OCI-M1 (cell line): ENCODE measurements around the gene LFNG.
A peak's percentile ranks its signal among the peaks of the same experiment; 100 is the strongest.

Experiments
- DNase-seq: peaks from one replicate; lab custom pipeline; 2025; lab: John Stamatoyannopoulos, UW

The LFNG gene

DNA sequence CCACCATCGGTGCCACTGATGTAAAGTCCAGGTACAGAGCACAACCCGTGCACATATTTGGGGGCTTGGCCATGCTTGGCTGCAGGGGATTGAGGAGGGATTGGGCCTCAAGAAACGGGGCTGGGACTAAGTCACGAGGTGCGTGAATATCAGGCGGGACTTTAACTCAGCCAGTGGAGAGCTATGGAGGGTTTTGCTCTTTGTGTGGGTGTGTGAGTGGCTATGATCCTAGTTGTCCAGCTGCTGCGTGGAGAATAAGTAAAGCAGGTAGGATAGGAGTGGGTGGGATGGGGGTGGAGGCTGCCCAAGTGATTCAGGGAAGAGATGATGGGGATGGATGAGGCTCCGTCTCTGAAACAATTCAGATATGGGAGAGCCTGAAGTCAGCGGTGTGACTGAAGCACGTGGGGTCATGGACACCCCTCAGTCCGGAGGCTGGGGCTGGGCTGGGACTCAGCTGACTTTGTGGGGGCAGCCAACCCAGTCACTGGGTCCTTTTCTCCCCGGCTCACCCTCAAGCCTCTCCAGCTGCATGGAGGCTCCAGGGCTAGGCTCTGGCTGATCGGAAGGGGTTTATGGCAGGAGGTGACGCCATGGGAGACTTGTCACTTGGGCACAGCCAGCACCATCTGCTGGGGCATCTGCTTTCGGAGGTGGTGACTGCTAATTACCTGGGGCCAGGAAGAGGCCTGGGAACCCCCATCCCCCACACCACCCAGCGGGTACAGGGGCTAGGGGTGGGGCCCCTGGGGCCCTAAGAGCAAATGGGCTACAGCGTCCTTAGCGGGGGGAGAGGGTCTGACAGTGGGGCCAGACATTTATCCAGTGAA, 1.7 kb upstream of the LFNG start:
- DNase-seq, result no peak

DNA sequence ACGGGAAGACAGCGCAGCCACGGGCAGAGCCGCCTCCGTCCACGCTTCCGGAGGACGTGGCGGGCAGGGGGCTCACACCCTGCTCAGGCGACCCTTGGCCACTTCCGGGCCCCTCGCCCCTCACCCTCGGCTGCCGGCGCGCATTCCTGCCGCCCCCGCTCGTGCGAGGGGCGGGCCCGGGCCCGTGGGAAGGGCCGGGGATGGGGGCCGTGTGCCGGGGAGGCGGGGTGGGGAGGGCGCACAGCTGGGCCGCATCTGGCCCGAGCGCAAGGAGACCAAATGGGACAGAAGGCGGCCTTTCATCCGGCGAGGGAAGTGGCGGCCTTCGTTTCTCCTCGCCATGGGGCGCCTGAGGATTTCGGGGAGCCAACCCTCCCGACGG, 846 bp upstream of the LFNG start:
- DNase-seq, result no peak

DNA sequence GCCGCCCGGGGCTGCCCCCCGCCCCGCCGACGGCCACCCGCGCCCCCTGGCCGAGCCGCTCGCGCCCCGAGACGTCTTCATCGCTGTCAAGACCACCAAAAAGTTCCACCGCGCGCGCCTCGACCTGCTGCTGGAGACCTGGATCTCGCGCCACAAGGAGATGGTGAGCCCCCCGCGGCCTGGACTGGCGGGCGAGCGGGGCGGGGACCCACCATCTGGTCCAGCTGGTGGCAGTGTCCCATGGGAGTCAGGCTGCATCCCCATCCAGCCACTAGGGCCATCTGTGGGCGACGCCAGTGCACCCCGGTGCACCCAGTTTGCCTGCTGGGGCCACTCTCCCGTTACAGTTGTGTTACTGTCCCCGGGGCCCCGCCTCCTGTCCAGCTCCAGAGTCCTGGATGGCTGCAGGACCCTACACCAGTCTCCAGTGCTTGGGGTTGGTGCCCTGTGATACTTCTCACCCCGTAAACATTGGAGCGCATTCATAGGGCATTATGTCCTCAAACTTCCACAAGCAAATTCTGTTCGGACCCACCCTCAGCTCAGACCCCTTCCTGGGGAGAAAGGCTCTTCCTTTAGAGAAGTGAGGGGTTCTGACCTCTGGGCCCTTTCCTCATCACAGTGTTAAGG, 672 bp downstream of the LFNG start:
- DNase-seq, result peak; percentile 1

DNA sequence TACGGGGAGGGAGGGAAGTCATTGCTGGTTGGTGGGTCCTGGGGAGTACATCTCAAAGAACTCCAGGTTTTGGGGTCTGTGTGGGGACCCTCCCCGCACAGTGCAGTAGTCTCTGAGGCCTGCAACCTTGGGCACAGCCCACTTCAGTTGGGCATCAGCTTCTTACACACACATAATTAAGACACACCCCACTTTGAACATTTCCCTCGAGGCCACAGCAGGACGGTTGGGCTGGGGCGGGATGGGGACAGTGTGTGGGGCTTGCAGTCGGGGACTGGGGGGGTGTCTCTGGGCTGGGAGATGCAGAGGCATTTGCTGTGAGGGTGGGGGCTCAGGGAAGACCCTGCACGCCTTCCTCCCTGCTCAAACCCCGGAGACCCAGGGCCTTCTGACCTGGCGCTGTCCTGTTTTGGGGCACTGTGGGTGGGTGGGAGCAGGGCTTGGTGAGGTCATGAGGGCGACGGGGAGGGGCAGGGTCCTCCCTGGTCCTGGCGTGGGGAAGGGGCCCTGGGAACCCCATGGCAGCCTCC, 1.3 kb downstream of the LFNG start:
- no peak for DNase-seq

DNA sequence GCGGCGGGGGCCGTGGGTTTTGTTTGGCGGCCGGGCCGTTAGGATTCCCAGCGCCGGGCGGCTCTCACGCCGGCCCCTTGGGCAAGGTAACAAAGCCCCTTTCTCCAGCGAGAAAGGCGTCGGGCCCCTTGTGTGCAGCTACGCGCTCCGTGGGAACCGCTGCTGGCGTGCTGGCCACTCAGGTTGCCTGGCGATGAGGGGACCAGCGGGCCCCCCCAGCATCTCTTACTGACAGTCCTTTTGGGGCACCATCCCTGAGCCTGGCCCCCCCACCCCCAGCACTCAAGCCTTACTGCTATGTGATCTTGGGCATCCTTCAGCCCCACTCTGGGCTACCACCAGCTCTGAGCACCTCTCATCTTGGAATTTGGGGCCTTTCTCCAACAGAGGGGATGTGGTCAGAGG, 1.8 kb downstream of the LFNG start:
- DNase-seq, result no peak

DNA sequence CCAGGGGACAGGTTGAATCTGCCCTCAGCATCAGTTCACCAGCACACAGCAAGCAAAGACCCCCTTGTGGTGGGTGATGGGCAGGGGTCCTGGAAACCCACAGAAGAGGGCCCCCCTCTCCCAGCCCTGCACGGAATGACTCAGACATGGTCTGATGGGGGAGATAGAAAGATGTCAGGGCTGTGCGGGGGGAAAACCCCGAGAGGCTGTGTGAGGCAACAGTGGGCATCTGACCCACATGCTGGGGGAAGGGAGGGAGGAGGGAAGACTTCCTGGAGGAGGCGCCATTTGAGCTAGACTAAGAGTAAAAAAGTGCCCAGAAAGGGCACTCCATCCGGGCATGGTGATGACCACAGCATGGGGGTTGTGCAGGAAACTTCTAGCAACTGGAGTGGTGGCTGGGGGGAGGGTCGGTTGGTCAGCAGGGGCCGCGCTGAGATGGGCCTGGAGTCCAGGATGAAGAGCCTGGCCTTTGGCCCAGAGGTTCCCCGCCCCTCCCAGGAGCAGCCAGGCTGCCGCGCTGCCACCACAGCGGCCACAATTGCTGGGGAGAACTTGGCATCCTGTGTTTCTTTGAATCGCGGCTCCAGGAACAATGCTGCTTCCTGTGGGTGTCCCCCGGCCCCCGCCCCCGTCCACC, 2.5 kb downstream of the LFNG start:
- DNase-seq, result peak; percentile 19

DNA sequence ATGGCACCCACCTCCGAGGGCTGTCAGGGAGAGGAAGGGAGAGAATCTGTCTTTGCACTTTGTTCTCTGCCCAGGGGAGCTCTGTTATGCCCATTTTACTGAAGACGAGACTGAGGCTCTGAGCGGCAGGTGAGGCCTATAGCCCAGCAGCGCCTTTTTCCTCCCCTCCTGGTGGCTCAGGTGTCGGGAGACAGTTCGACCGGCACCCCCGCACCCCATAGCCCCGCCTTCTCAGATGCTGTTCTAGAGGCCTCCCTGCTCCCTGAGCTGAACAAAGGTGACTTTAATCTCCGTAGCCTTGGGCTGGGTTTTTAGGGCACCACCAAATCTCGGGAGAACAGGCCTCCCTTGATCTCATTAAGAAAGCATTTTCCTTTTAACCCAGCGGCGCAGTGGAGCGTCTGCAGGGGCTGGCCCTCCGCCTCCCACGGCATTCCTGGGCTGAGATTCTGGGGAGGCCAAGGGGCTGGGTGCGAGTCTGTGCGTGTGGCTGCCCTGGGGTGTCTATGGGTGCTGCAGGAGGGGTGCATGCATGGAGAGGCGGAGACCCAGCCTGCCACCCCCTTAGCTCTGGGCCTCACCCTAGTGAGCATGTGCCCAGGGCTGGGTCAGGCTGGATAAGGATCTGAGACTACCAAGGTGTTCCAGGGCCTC, 3.3 kb downstream of the LFNG start:
- no peak for DNase-seq

DNA sequence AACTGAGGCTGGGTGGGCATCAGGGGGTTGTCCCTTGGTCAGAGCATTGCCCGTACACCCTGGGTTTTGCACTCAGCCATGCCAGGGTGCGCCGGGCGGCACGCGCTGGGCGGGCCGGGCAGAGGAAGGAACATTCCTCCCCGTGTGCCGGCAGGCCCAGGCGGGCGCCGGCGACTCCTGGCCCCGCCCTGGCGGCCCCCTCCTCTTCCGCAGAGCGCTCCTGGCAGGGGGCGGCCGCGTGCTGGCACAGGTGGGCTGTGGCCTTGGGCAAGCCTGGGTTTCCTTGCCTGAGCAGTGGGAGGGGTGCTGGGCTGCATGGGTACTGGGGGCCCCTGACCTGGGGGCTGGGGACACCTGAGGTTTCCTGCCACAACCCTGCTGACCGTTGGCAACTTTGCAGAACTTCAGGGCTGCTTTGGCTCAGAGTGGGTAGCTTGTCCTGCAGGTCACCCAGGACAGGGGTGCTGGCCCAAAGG, 3.9 kb downstream of the LFNG start:
- DNase-seq, result no peak

DNA sequence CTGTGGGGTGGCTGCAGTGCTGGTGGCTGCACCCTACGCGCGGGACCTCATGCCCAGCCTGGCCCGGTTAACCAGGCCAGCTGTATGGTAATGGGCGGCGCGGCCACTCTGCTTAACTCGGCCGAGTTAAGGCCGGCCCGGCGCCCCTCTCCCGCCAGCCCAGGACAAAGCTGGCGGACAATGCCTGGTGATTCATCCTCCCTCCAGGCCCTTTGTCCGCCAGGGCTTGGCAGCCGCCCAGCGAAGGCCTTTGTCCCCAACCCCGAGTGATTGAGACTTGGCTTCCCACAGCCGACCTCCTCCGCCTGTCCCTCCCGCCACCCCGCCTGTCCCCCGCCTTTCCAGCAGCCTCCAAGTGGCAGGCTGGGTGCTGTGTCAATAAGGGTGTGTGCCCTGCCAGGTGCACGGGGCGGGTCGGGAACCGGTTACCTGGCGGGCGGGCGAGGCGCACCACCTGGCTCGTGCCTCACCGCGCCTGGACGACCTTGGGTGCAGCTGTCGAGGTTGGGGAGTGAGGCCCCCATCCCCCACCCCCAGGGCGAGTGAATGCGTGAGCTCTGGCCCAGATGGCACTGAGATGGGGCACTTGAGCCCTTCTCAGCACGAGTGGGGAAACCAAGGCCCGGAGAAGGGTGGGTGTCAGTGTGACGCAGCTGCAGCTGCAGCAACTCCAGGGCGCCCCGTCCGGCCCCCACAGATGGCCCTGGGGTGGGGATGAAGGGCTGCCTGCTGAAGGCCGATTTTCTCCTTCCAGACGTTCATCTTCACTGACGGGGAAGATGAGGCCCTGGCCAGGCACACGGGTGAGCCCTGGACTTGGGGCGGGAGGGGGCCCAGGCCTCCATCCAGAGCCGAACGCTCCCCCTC, 4.6 kb downstream of the LFNG start:
- peak; percentile 6 for DNase-seq

DNA sequence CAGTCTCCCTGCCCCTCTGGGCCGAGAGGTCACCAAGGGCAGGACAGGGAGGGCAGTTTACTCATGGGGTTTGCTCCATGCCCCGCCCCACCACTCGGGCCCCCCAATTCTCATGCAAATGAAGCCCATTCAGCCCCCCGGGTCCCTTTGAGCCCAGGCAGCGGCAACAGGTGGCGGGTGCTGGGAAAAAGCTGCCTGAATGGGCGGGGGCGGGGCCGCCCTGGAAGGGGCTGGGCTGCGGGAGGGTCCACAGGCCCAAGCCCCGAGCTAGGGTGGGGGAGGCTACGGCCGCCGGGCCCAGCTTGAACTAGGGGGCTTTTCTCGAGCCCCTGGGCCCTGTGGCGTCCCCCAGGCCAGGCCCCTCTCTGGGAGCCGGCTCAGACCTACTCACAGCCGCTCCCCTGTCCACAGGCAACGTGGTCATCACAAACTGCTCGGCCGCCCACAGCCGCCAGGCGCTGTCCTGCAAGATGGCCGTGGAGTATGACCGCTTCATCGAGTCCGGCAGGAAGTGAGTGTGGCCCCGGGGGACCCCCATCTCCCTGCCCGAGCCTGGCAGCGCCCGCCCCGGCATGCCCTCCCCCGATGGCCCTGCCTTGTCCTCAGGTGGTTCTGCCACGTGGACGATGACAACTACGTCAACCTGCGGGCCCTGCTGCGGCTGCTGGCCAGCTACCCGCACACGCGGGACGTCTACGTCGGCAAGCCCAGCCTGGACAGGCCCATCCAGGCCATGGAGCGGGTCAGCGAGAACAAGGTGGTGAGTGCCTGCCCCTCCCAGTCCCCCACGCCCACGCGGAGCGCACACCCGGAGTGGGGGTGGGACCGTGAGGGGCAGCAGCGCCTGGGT, 5.5 kb downstream of the LFNG start:
- DNase-seq, result no peak

DNA sequence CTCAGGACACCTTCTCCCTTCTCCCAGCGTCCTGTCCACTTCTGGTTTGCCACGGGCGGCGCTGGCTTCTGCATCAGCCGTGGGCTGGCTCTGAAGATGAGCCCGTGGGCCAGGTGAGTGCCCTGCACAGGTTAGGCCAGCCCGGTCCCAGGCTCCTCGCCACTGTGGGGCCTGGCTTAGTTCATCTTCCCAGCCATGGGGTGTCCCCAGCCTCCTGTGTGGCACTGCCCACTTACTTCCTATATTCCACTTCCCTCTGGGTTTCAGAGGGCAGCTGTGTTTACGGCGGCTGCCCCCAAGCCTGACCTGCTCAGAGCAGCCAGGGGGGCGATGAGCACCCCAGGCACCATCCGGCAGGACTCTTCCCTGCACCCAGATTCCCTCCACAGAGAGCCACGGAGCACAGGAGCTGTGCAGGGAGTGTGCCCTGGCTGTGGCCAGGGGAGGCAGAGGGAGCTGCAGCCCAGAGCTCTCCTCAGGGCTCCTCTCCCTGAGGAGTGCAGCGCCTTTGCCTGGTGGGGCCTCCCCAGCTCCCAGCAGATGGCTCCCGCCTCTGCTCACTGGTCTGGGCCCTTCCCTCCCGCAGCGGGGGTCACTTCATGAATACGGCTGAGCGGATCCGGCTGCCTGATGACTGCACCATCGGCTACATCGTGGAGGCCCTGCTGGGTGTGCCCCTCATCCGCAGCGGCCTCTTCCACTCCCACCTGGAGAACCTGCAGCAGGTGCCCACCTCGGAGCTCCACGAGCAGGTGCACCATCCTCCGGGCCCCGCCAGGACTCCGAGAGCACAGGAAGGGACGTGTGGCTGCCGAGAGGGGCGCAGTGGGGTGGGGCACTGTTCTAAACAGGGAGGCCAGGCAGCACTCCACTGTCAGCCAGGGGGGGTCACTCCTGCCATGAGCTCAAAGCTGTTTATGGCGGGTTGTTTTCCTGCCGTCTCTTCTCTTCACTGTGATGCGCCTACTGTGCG, 6.4 kb downstream of the LFNG start:
- no peak for DNase-seq

DNA sequence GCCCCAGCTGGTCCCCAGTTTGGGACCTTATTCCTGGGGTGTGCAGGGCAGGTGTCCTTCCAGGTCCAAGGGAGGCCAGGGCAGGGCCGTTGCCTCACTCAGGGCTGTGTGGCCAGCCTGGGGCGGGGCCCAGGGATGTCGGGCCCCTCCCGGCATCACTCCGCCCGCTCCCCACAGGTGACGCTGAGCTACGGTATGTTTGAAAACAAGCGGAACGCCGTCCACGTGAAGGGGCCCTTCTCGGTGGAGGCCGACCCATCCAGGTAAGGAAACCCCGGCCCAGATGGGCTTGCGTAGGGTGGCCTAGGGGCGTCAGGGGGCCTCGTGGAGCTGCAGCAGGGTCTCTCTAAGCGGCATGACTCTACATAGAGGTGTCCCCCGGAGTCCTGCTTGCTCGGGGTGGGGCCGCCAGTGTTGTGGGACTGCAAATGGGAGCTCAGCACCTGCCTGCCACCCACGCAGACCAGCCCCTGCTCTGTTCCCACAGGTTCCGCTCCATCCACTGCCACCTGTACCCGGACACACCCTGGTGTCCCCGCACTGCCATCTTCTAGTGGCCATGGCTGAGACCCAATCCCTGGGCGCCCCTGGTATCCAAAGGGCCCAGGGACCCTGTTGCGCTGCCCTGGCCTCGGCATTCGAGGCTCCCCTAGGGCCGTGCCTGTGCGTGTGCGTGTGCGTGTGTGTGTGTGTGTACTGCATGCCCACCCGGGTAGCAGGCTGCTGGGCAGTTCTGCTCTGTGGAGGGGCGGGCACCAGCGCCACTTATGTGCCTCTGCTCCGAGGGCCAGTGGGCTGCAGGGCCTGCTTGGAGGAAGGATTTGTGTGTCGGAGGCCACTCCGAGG, 7.3 kb downstream of the LFNG start:
- no peak for DNase-seq

DNA sequence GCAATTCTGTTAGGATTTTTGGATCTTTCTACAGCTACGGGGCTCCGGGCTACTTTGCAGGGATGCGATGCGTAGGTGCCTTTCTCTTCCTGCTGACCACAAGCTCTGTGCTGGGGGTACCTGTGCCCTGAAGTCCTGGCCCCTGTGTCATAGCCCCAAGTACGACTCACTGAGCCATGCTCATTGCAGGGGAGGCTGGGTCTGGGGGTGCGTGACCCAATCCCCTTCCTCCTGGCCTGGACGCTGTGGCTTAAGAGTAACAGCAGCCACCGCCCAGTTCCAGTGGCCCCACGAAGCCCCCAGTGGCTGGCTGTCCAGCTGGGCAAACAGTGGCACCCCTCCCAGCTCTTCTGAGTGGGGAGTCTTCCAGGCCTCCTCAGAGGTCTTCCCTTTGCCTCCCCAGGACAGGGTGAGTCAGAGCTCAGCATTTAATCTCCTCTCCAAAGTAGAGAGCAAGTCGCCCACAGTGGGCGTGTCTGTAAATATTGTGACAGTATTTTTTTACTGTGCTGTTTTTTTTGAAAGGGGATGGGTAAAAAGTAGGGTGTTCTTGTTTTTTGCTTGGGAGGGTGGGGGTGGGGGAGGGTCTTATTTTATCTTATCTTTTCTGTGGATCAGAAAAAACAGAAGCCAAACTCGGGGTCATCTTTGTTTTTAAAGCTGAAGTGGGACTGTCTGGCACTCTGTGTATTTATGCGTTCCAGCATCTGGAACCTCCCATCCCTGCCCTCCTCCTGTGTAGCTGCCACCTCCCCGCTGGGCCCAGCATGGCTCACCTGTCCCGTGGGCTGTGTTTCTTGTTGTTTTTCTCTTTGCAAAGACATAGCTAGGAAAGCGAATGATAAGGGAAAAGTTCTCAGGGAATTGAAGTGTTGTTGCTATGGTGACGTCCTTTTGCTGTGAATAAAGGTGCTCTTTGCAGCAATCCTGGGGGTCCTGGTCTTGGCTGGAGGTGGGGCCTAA, 8.2 kb downstream of the LFNG start:
- DNase-seq, result peak; percentile 37

DNA sequence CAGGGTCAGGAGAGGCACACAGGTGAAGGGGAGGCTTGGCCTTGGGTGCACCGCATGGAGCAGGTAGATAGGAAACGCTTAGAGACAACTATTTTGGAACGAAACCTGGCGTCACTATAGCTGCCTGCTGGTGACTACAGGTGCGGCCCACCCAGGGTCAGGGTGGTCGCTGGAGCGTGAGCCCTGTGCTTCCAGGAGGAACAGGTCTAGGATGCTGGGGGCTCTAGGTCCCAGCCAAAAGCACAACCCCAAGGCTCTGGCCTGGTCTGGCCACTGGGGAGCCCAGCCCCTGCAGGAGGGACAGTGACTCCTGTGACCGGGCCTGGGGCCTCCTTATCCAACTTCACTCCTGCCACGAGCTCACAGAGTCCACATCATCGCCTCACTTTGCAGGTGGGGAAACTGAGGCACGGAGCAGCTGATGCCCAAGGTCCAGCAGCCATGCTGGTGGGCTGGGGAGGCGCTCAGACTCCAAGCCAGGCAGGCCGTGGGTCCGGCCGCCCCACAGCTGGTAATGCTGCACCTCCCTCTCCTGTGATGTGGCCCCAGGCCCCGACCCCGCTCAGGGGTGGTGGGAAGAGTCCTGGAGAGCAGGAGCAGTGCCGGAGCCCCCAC, 9.0 kb downstream of the LFNG start:
- DNase-seq, result no peak

DNA sequence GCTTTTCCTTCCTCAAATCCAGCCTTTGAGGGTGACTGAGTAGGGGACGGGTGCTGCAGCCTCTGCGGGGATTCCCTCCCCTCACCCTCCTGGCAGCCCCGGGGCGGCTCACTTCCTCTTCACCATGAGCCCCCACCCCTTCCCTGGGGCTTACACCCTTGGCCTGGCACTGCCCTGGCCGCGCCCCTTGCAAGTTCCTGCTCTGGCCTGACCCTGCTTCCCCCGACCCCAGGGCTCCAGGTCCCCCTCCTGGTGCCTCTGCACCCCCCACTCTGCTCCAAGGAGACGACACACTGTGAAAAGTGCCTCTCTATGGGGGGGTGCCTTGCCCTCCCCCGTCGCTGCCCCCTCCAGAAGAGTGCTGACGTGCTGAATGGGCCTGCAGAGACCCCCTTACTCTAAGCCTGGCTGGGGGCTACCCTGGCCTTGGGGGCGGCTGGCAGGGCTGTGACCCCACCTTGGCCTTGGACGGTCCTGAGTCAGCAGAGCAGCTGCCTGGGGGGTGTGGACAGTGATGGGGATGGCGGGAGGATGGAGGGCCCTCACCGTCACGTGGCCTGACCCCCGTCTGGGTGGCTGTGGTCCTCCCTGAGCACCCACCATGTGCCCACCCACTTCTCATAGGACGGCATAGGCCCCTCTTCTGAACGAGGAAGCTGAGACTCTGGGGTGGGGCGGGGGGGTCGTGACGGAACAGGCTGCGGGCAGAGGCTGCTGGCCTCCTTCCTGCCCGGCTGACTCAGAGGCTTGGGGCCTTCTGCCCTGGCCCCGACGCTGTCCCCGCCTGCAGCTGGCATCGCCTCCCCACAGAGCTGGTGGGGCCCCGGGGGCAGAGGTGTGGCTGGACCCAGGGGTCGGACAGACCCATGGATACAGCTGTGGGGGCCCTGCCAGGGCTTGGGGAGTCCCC, 9.8 kb downstream of the LFNG start:
- DNase-seq, result no peak
